GM12801 (cell line): ENCODE data around the gene RBM33.

ENCODE experiments used
- CTCF ChIP-seq: IDR thresholded peaks from one replicate; pipeline ENCODE4 v1.5.1; 2011; ENCODE audit warnings: control low read depth; ENCODE audit not compliant: insufficient read length; ENCODE audit errors: extremely low read depth

RBM33 gene

DNA sequence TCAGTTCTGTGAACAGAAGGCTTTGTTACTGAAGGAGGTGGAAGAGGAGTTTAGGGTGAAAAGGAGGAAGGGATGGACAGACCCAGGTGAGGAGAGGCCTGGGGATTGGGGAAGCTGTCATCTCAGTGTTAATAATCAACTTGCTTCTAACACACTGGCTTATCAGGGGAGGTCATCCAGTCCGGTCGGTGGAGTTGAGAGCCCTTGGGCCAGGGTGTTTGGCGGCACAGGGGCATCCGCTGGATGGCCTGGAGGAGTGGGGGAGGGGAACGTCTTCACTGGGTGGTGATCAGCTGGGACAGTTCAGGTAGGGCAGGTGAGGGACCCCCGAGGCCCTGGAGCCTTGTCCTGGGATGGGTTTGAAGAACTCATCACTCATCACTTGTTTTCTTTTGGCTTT is 133.9 kb downstream of the RBM33 start:
- TF ChIP-seq CTCF = no peak

DNA sequence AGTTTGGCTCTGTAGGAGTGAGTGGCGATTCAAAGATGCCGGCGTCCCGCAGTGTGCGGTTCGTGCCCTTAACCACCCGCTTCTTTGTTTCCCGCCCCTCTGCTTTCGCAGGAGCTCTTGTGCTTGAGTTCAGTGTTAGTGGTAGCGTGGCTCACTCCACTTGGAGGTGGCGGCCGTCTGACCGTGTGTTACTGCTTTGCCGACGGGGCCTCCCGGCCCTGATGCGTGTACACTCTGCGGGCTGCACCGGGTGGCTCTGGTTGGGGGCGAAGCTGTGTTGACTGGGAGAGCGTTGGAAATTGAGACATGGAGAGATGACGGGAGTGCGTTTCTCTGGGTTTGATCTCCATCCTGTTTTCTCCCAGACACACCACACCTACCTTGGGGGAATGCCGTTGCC is 136.4 kb downstream of the RBM33 start:
- TF ChIP-seq CTCF = no peak

DNA sequence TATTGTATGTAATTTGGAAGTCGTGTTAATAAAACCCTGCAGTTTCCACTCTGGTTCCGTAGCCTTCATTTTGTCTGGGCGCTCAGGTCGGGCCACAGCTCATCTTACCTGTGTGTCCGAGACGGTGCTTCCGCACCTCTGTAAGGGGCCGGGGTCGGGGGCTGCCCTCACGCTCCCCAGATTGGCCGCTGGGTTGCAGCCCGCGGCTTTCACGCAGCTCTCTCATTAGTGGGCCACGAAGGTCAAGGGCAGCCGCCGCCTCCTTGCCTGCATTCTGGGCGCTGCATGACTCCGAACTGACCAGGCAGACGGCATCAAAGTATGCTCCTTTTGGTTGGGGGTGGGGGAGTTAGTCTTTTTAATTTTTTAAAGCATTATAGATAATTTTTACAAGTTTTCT is 137.0 kb downstream of the RBM33 start:
- no peak for TF ChIP-seq CTCF

DNA sequence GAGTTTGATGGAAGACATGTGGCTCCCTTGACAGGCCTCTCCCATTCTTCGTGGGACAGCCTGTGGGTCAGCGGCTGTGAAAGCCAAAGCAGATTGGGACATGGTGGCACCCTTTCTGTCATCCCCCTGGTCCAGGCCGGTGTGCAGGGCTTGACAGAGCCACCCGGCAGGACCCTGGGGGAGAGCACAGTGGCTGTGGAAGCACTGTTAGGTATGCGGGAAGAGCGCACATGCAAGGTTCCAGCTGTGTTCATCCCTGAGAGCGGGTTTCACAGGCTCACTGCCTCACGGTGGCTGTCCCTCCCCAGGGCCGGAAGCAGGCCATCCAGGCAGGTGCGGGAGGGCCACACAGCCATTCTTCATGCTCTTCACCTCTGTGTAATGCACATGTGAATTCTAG is 138.0 kb downstream of the RBM33 start:
- TF ChIP-seq CTCF = no peak

DNA sequence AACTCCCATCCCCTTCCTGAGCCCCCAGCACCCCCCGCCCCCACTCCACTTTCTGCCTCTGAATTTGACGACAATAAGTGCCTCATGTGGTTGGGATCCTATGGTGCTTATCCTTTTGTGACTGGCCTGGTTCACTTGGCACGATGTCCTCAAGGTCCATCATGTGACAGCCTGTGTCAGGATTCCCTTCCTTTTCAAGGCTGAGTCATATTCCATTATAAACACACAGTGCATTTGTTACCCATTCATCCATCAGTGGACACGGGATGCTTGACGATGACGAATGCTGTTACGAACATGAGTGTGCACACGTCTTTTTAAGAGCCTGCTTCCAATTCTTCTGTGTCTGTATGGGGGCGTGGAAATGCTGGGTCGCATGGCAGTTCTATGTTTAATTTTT is 141.1 kb downstream of the RBM33 start:
- no peak for TF ChIP-seq CTCF

DNA sequence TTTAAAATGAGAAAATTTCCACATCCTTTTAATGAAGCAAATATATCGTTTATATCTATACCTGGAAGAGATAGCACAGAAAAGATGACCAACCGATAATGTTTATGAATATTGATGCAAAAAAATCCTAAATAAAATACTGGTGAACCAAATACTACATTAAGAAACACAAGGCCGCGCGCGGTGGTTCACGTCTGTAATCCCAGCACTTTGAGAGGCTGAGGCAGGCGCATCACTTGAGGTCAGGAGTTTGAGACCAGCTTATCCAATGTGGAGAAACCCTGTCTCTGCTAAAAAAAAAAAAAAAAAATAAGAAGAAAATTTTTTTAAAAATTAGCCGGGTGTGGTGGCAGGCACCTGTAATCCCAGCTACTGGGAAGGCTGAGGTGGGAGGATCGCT is 142.0 kb downstream of the RBM33 start:
- TF ChIP-seq CTCF = no peak

GRCh38 chr7:155787171-155787851 is 142.8 kb downstream of the RBM33 start:
- no peak for TF ChIP-seq CTCF

GRCh38 chr7:155788616-155789000 is 144.1 kb downstream of the RBM33 start:
- TF ChIP-seq CTCF = no peak
